OCI-LY3 (cell line): ENCODE results near the gene COL27A1.

ENCODE experiments used
- H2AFZ ChIP-seq: fragments of 200-600, 300-600 bp; shearing (Covaris generic); 2 replicates; pipeline ENCODE4 v1.6.0; 2014; ENCODE audit warnings: antibody characterized with exemption, low read depth, low read length
- H3K27ac ChIP-seq: fragments of 200-600, 300-600 bp; sonication (generic); 2 replicates; pipeline ENCODE4 v1.5.1; 2014; ENCODE audit warnings: mild to moderate bottlenecking, low read length, moderate library complexity, mixed read lengths
- H3K27me3 ChIP-seq: fragments of 200-600, 300-600 bp; sonication (generic); 2 replicates; pipeline ENCODE4 v1.6.1; 2014; ENCODE audit warnings: low read depth, low read length, mixed read lengths
- H3K36me3 ChIP-seq: fragments of 200-600, 300-600 bp; sonication (generic); replicated peaks from 2 replicates; pipeline ENCODE3; 2014; ENCODE audit warnings: low read depth, low read length, mixed read lengths
- H3K4me1 ChIP-seq: fragments of 300-600, 200-600 bp; sonication (generic); 2 replicates; pipeline ENCODE4 v1.6.1; 2014; ENCODE audit warnings: low read length, mixed read lengths
- H3K4me2 ChIP-seq: fragments of 200-600, 300-600 bp; sonication (generic); 2 replicates; pipeline ENCODE4 v1.6.1; 2014; ENCODE audit warnings: low read length, mixed read lengths
- H3K4me3 ChIP-seq: fragments of 300-600, 200-600 bp; sonication (generic); 2 replicates; pipeline ENCODE4 v1.5.1; 2014; ENCODE audit warnings: antibody characterized with exemption, mild to moderate bottlenecking, low read length, moderate library complexity
- H3K79me2 ChIP-seq: fragments of 300-600, 200-600 bp; shearing (Covaris generic); 2 replicates; pipeline ENCODE4 v1.6.1; 2014; ENCODE audit warnings: mild to moderate bottlenecking, low read length, mixed read lengths
- H3K9ac ChIP-seq: fragments of 300-600, 200-600 bp; shearing (Covaris generic); 2 replicates; pipeline ENCODE4 v1.6.0; 2014; ENCODE audit warnings: mild to moderate bottlenecking, low read length, moderate library complexity
- H3K9me3 ChIP-seq: fragments of 200-600, 300-600 bp; shearing (Covaris generic); 2 replicates; pipeline ENCODE4 v1.6.1; 2014; ENCODE audit warnings: low read length, mixed read lengths; ENCODE audit not compliant: insufficient read depth
- H4K20me1 ChIP-seq: fragments of 200-600, 300-600 bp; sonication (generic); 2 replicates; pipeline ENCODE4 v1.6.1; 2016; ENCODE audit warnings: low read length, mixed read lengths; ENCODE audit not compliant: insufficient read depth
- CTCF ChIP-seq: fragments of 200-600, 300-600 bp; sonication (generic); IDR thresholded peaks from 2 replicates; pipeline ENCODE4 v1.5.1; 2014; ENCODE audit warnings: antibody characterized with exemption, low read length, low read depth
- EZH2phosphoT487 ChIP-seq: fragments of 200-600 bp; shearing (Covaris generic); IDR thresholded peaks from 2 replicates; pipeline ENCODE4 v1.6.1; 2018; ENCODE audit warnings: antibody characterized with exemption, mixed run types, low read depth

The COL27A1 gene

GRCh38 chr9:114210136-114210535, 54.8 kb downstream of the COL27A1 start:
- H3K4me2 ChIP-seq: no peak overlapping the region
- H4K20me1 ChIP-seq: no peaks in the 10 kb centered on the region
- no peak for TF ChIP-seq EZH2phosphoT487
- TF ChIP-seq CTCF: no peak
- no peaks in the 10 kb centered on the region for H3K79me2 ChIP-seq
- no peaks in the 10 kb centered on the region for H3K36me3 ChIP-seq
- no peak overlapping the region for H2AFZ ChIP-seq
- no peak overlapping the region for H3K27ac ChIP-seq
- no peaks in the 10 kb centered on the region for H3K4me1 ChIP-seq
- no peak overlapping the region for H3K9ac ChIP-seq
- H3K27me3 ChIP-seq: no peaks in the 10 kb centered on the region
- no peaks in the 10 kb centered on the region for H3K9me3 ChIP-seq
- no peak overlapping the region for H3K4me3 ChIP-seq

GRCh38 chr9:114210691-114211276, 55.4 kb downstream of the COL27A1 start:
- Histone ChIP-seq H3K4me3 (no peak overlapping the region), H3K36me3 (no peaks in the 10 kb centered on the region), H4K20me1 (no peaks in the 10 kb centered on the region), H3K79me2 (no peaks in the 10 kb centered on the region), H3K27me3 (no peaks in the 10 kb centered on the region), H3K9me3 (no peaks in the 10 kb centered on the region), H2AFZ (no peak overlapping the region), H3K27ac (no peak overlapping the region), H3K4me2 (no peak overlapping the region), H3K9ac (no peak overlapping the region), H3K4me1 (no peaks in the 10 kb centered on the region)
- TF ChIP-seq EZH2phosphoT487 (no peak), CTCF (no peak)

- H3K27me3 ChIP-seq: peaks cover 11% of the 10 kb centered on the region
- H3K27ac ChIP-seq: no peak overlapping the region
- no peaks in the 10 kb centered on the region for H3K79me2 ChIP-seq
- no peaks in the 10 kb centered on the region for H3K9me3 ChIP-seq
- H3K4me3 ChIP-seq: no peak overlapping the region
- H3K4me2 ChIP-seq: no peak overlapping the region
- H3K36me3 ChIP-seq: no peaks in the 10 kb centered on the region
- no peak overlapping the region for H3K9ac ChIP-seq
- H2AFZ ChIP-seq: no peak overlapping the region
- TF ChIP-seq CTCF (no peak), EZH2phosphoT487 (no peak)
- H4K20me1 ChIP-seq: no peaks in the 10 kb centered on the region
- H3K4me1 ChIP-seq: no peaks in the 10 kb centered on the region
Observed at GRCh38 chr9:114212826-114213225, 57.5 kb downstream of the COL27A1 start.

- Histone ChIP-seq H3K4me3 (no peak overlapping the region), H3K4me1 (peaks cover 6% of the 10 kb centered on the region), H3K4me2 (no peak overlapping the region), H3K9ac (no peak overlapping the region), H2AFZ (no peak overlapping the region), H3K27me3 (peaks cover 11% of the 10 kb centered on the region), H4K20me1 (no peaks in the 10 kb centered on the region), H3K36me3 (no peaks in the 10 kb centered on the region), H3K79me2 (no peaks in the 10 kb centered on the region), H3K9me3 (no peaks in the 10 kb centered on the region), H3K27ac (no peak overlapping the region)
- TF ChIP-seq CTCF (no peak), EZH2phosphoT487 (no peak)
Observed at GRCh38 chr9:114213566-114213965, 58.2 kb downstream of the COL27A1 start.
